ENCODE data around the gene FIBP.

The FIBP gene

GRCh38 chr11:65888163-65888814 is at the start of gene FIBP:
FIBP (minus strand) TSS chr11:65888471; CDS start chr11:65888418, 53 bp downstream.
- DNase-seq (ENCODE audit: low read depth, low spot score): no peak
- Histone ChIP-seq H3K27me3 (ENCODE audit: control insufficient read depth, insufficient read depth, low read length) (peaks cover 5% of the 10 kb centered on the region; the same call in 1 of the 2 replicates), H3K9me3 (ENCODE audit: control insufficient read depth, insufficient read depth, low read length) (no peaks in the 10 kb centered on the region), H3K36me3 (ENCODE audit: control insufficient read depth, insufficient read depth, low read length) (peaks cover 17% of the 10 kb centered on the region), H3K27ac (ENCODE audit: low read length) (no peak within 1 kb of the TSS), H3K4me1 (ENCODE audit: control insufficient read depth, insufficient read depth, low read length) (peaks cover 14% of the 10 kb centered on the region), H3K4me3 (ENCODE audit: low read length) (peak within 1 kb of the TSS; percentile 77)
- no CpG with 5 or more reads among the region's 57 CpGs for WGBS (ENCODE audit: insufficient coverage, insufficient read length)

GRCh38 chr11:65937766-65938165 is 49.5 kb upstream of the FIBP start:
- no peak overlapping the region for H3K27ac ChIP-seq (ENCODE audit: low read length)
- H3K9me3 ChIP-seq (ENCODE audit: control insufficient read depth, insufficient read depth, low read length): no peaks in the 10 kb centered on the region
- no CpG with 5 or more reads among the region's 4 CpGs for WGBS (ENCODE audit: insufficient coverage, insufficient read length)
- H3K4me3 ChIP-seq (ENCODE audit: low read length): no peak overlapping the region
- no peaks in the 10 kb centered on the region for H3K36me3 ChIP-seq (ENCODE audit: control insufficient read depth, insufficient read depth, low read length)
- no peaks in the 10 kb centered on the region for H3K27me3 ChIP-seq (ENCODE audit: control insufficient read depth, insufficient read depth, low read length)
- H3K4me1 ChIP-seq (ENCODE audit: control insufficient read depth, insufficient read depth, low read length): no peaks in the 10 kb centered on the region; the same call in 1 of the 2 replicates
- no peak for DNase-seq (ENCODE audit: low read depth, low spot score)

GRCh38 chr11:65934014-65934413 is 45.7 kb upstream of the FIBP start:
- no CpG with 5 or more reads among the region's 4 CpGs for WGBS (ENCODE audit: insufficient coverage, insufficient read length)
- Histone ChIP-seq H3K9me3 (ENCODE audit: control insufficient read depth, insufficient read depth, low read length) (no peaks in the 10 kb centered on the region), H3K36me3 (ENCODE audit: control insufficient read depth, insufficient read depth, low read length) (no peaks in the 10 kb centered on the region), H3K4me1 (ENCODE audit: control insufficient read depth, insufficient read depth, low read length) (no peaks in the 10 kb centered on the region; the same call in 1 of the 2 replicates), H3K4me3 (ENCODE audit: low read length) (no peak overlapping the region), H3K27me3 (ENCODE audit: control insufficient read depth, insufficient read depth, low read length) (no peaks in the 10 kb centered on the region), H3K27ac (ENCODE audit: low read length) (no peak overlapping the region)
- DNase-seq (ENCODE audit: low read depth, low spot score): no peak

GRCh38 chr11:65932558-65932919 is 44.3 kb upstream of the FIBP start:
- Histone ChIP-seq H3K4me3 (ENCODE audit: low read length) (no peak overlapping the region), H3K36me3 (ENCODE audit: control insufficient read depth, insufficient read depth, low read length) (no peaks in the 10 kb centered on the region), H3K9me3 (ENCODE audit: control insufficient read depth, insufficient read depth, low read length) (no peaks in the 10 kb centered on the region), H3K27me3 (ENCODE audit: control insufficient read depth, insufficient read depth, low read length) (no peaks in the 10 kb centered on the region), H3K4me1 (ENCODE audit: control insufficient read depth, insufficient read depth, low read length) (no peaks in the 10 kb centered on the region; the same call in 1 of the 2 replicates), H3K27ac (ENCODE audit: low read length) (no peak overlapping the region)
- DNase-seq (ENCODE audit: low read depth, low spot score): no peak
- WGBS (ENCODE audit: insufficient coverage, insufficient read length): no CpG with 5 or more reads among the region's 9 CpGs

GRCh38 chr11:65931773-65932557 is 43.7 kb upstream of the FIBP start:
- no peaks in the 10 kb centered on the region for H3K36me3 ChIP-seq (ENCODE audit: control insufficient read depth, insufficient read depth, low read length)
- no peaks in the 10 kb centered on the region; the same call in 1 of the 2 replicates for H3K4me1 ChIP-seq (ENCODE audit: control insufficient read depth, insufficient read depth, low read length)
- no CpG with 5 or more reads among the region's 13 CpGs for WGBS (ENCODE audit: insufficient coverage, insufficient read length)
- H3K27ac ChIP-seq (ENCODE audit: low read length): no peak overlapping the region
- no peaks in the 10 kb centered on the region for H3K27me3 ChIP-seq (ENCODE audit: control insufficient read depth, insufficient read depth, low read length)
- no peaks in the 10 kb centered on the region for H3K9me3 ChIP-seq (ENCODE audit: control insufficient read depth, insufficient read depth, low read length)
- no peak for DNase-seq (ENCODE audit: low read depth, low spot score)
- no peak overlapping the region for H3K4me3 ChIP-seq (ENCODE audit: low read length)

GRCh38 chr11:65928667-65929066 is 40.4 kb upstream of the FIBP start:
- DNase-seq (ENCODE audit: low read depth, low spot score): no peak
- Histone ChIP-seq H3K9me3 (ENCODE audit: control insufficient read depth, insufficient read depth, low read length) (no peaks in the 10 kb centered on the region), H3K4me3 (ENCODE audit: low read length) (no peak overlapping the region), H3K36me3 (ENCODE audit: control insufficient read depth, insufficient read depth, low read length) (no peaks in the 10 kb centered on the region), H3K27me3 (ENCODE audit: control insufficient read depth, insufficient read depth, low read length) (no peaks in the 10 kb centered on the region), H3K27ac (ENCODE audit: low read length) (no peak overlapping the region), H3K4me1 (ENCODE audit: control insufficient read depth, insufficient read depth, low read length) (no peaks in the 10 kb centered on the region; the same call in 1 of the 2 replicates)
- WGBS (ENCODE audit: insufficient coverage, insufficient read length): no CpG with 5 or more reads among the region's 6 CpGs

- no peak for DNase-seq (ENCODE audit: low read depth, low spot score)
Observed at GRCh38 chr11:65927904-65928397, 39.7 kb upstream of the FIBP start.

GRCh38 chr11:65925397-65925796 is 37.1 kb upstream of the FIBP start:
- 0 out of 2 replicates have a peak, but pooled peaks cover 4% of the 10 kb centered on the region for H3K36me3 ChIP-seq (ENCODE audit: control insufficient read depth, insufficient read depth, low read length)
- H3K4me1 ChIP-seq (ENCODE audit: control insufficient read depth, insufficient read depth, low read length): no peaks in the 10 kb centered on the region
- WGBS (ENCODE audit: insufficient coverage, insufficient read length): no CpG with 5 or more reads among the region's 2 CpGs
- no peaks in the 10 kb centered on the region for H3K9me3 ChIP-seq (ENCODE audit: control insufficient read depth, insufficient read depth, low read length)
- H3K27me3 ChIP-seq (ENCODE audit: control insufficient read depth, insufficient read depth, low read length): no peaks in the 10 kb centered on the region
- no peak overlapping the region for H3K27ac ChIP-seq (ENCODE audit: low read length)
- no peak overlapping the region for H3K4me3 ChIP-seq (ENCODE audit: low read length)
- no peak for DNase-seq (ENCODE audit: low read depth, low spot score)

More at GRCh38 chr11:65927904-65928397, 39.7 kb upstream of the FIBP start:
- no peaks in the 10 kb centered on the region; the same call in 1 of the 2 replicates for H3K4me1 ChIP-seq (ENCODE audit: control insufficient read depth, insufficient read depth, low read length)
- H3K4me3 ChIP-seq (ENCODE audit: low read length): no peak overlapping the region
- H3K36me3 ChIP-seq (ENCODE audit: control insufficient read depth, insufficient read depth, low read length): no peaks in the 10 kb centered on the region
- WGBS (ENCODE audit: insufficient coverage, insufficient read length): no CpG with 5 or more reads among the region's 9 CpGs
- no peak overlapping the region for H3K27ac ChIP-seq (ENCODE audit: low read length)
- no peaks in the 10 kb centered on the region for H3K27me3 ChIP-seq (ENCODE audit: control insufficient read depth, insufficient read depth, low read length)
- no peaks in the 10 kb centered on the region for H3K9me3 ChIP-seq (ENCODE audit: control insufficient read depth, insufficient read depth, low read length)

- WGBS (ENCODE audit: insufficient coverage, insufficient read length): no CpG with 5 or more reads among the region's 3 CpGs
- no peaks in the 10 kb centered on the region for H3K9me3 ChIP-seq (ENCODE audit: control insufficient read depth, insufficient read depth, low read length)
- peaks cover 4% of the 10 kb centered on the region; the same call in 1 of the 2 replicates for H3K36me3 ChIP-seq (ENCODE audit: control insufficient read depth, insufficient read depth, low read length)
- H3K27me3 ChIP-seq (ENCODE audit: control insufficient read depth, insufficient read depth, low read length): no peaks in the 10 kb centered on the region
- H3K4me1 ChIP-seq (ENCODE audit: control insufficient read depth, insufficient read depth, low read length): no peaks in the 10 kb centered on the region; the same call in 1 of the 2 replicates
- H3K4me3 ChIP-seq (ENCODE audit: low read length): no peak overlapping the region
- no peak overlapping the region for H3K27ac ChIP-seq (ENCODE audit: low read length)
- DNase-seq (ENCODE audit: low read depth, low spot score): no peak
Observed at GRCh38 chr11:65922565-65922964, 34.3 kb upstream of the FIBP start.

GRCh38 chr11:65921876-65922275 is 33.6 kb upstream of the FIBP start:
- no peaks in the 10 kb centered on the region for H3K27me3 ChIP-seq (ENCODE audit: control insufficient read depth, insufficient read depth, low read length)
- no peak for DNase-seq (ENCODE audit: low read depth, low spot score)
- peaks cover 4% of the 10 kb centered on the region; the same call in 1 of the 2 replicates for H3K36me3 ChIP-seq (ENCODE audit: control insufficient read depth, insufficient read depth, low read length)
- H3K4me1 ChIP-seq (ENCODE audit: control insufficient read depth, insufficient read depth, low read length): no peaks in the 10 kb centered on the region; the same call in 1 of the 2 replicates
- no peak overlapping the region for H3K4me3 ChIP-seq (ENCODE audit: low read length)
- H3K9me3 ChIP-seq (ENCODE audit: control insufficient read depth, insufficient read depth, low read length): no peaks in the 10 kb centered on the region
- no peak overlapping the region for H3K27ac ChIP-seq (ENCODE audit: low read length)
- WGBS (ENCODE audit: insufficient coverage, insufficient read length): no CpG with 5 or more reads among the region's 10 CpGs
